HG03135 (cell line): ENCODE data around the gene RNF113B.

Source experiments
- ATAC-seq: cut with Tn5 transposase; IDR thresholded peaks from one replicate; pipeline ENCODE4 v1.9.1; 2021; ENCODE audit warnings: mild to moderate bottlenecking, moderate library complexity; ENCODE audit not compliant: unreplicated experiment

RNF113B gene

GRCh38 chr13:98175043-98175442 is 2.0 kb downstream of the RNF113B start:
- ATAC-seq: no peak

GRCh38 chr13:98174307-98174706 is 2.8 kb downstream of the RNF113B start:
- no peak for ATAC-seq

- ATAC-seq: no peak
Measured at GRCh38 chr13:98173431-98174152, 3.5 kb downstream of the RNF113B start.

GRCh38 chr13:98172590-98173422 is 4.3 kb downstream of the RNF113B start:
- no peak for ATAC-seq

GRCh38 chr13:98171900-98172589 is 5.0 kb downstream of the RNF113B start:
- ATAC-seq: no peak

- ATAC-seq: no peak
Measured at GRCh38 chr13:98169331-98169730, 7.7 kb downstream of the RNF113B start.

GRCh38 chr13:98162935-98163334 is 14.1 kb downstream of the RNF113B start:
- ATAC-seq: no peak

GRCh38 chr13:98158172-98158899 is 18.7 kb downstream of the RNF113B start:
- no peak for ATAC-seq

GRCh38 chr13:98157609-98158008 is 19.5 kb downstream of the RNF113B start:
- ATAC-seq: no peak

GRCh38 chr13:98157188-98157587 is 19.9 kb downstream of the RNF113B start:
- ATAC-seq: no peak

- ATAC-seq: no peak
Measured at GRCh38 chr13:98156259-98156658, 20.8 kb downstream of the RNF113B start.

- no peak for ATAC-seq
Measured at GRCh38 chr13:98155475-98156109, 21.5 kb downstream of the RNF113B start.

- ATAC-seq: no peak
Measured at GRCh38 chr13:98150832-98151479, 26.1 kb downstream of the RNF113B start.

GRCh38 chr13:98147521-98147920 is 29.5 kb downstream of the RNF113B start:
- ATAC-seq: no peak

- ATAC-seq: no peak
Measured at GRCh38 chr13:98144801-98145350, 32.2 kb downstream of the RNF113B start.

- no peak for ATAC-seq
Measured at GRCh38 chr13:98144027-98144741, 32.9 kb downstream of the RNF113B start.

GRCh38 chr13:98143601-98144026 is 33.5 kb downstream of the RNF113B start:
- peak; percentile 8 for ATAC-seq

- ATAC-seq: peak; percentile 24
Measured at GRCh38 chr13:98143157-98143553, 33.9 kb downstream of the RNF113B start.
